ENCODE results near the gene PKNOX1. TPM values are rescaled to one million over a fixed set of nuclear protein-coding genes. Genes with fewer than 3 reads are reported as not detected.
"Not testable (repeated sequence)": the region's sequence is repeated elsewhere in the genome, so short reads cannot be mapped to it uniquely, and the experiment has no call there.

PKNOX1 gene
- total and polyA plus RNA-seq, 4 experiments from 2014 or later = 17.8 to 25.0 (median 23.1) TPM

GRCh38 chr21:42939582-42940413 lies 34.6 kb upstream of the PKNOX1 start:
- H3K27me3 ChIP-seq (ENCODE audit: insufficient read depth, low read length) = no peaks in the 10 kb centered on the region
- no peaks in the 10 kb centered on the region for H3K4me1 ChIP-seq (ENCODE audit: insufficient read depth, low read length)
- Mint-ChIP-seq H3K27me3 (no peaks in the 10 kb centered on the region), H3K36me3 (no peaks in the 10 kb centered on the region), H3K27ac (peak overlapping the region in 1 of 7 donors; percentile 6), H3K4me1 (no peaks in the 10 kb centered on the region), H3K4me3 (no peak overlapping the region), H3K9me3 (no peaks in the 10 kb centered on the region)
- no peak for DNase-seq
- intact Hi-C loops (cut with micrococcal nuclease) = no loop called here
- H3K9me3 ChIP-seq (ENCODE audit: control insufficient read depth in 1 of 2, low read length in 2 of 2) = no peaks in the 10 kb centered on the region
- H3K4me3 ChIP-seq (ENCODE audit: low read length in 2 of 2) = no peak overlapping the region
- POLR2A ChIA-PET (ENCODE audit: partially characterized antibody) = no interaction called here
- H3K27ac ChIP-seq (ENCODE audit: low read depth, low read length) = no peak overlapping the region
- no peaks in the 10 kb centered on the region for H3K36me3 ChIP-seq (ENCODE audit: insufficient read depth, low read length)
- CTCF ChIA-PET (ENCODE audit: partially characterized antibody) = interaction anchor here (1.2 kb wide), 1 partner anchor 16 kb away, joined by 3 read pairs; no protein-coding TSS in a partner anchor

DNA sequence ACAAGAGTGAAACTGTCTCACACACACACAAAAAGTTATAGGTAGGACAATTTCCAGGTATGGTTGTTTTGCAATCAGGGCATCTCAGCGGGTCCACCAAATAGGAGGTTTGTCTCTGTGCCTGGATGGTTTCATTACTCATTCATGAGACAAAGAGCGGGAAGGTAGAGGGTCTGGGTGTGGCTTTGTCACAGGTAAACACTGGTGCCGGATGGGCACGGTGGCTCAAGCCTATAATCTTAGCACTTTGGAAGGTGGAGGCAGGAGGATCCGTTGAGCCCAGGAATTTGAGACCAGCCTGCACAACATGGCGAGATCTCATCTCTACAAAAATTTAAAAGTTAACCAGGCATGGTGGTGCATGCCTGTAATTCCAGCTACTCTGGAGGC lies 32.7 kb upstream of the PKNOX1 start:
- no peaks in the 10 kb centered on the region for H3K36me3 Mint-ChIP-seq
- H3K9me3 ChIP-seq (ENCODE audit: control insufficient read depth in 1 of 2, low read length in 2 of 2) = no peaks in the 10 kb centered on the region
- H3K27ac Mint-ChIP-seq = peak overlapping the region in 1 of 7 donors; percentile 50
- H3K27ac ChIP-seq (ENCODE audit: low read depth, low read length) = no peak overlapping the region
- no peaks in the 10 kb centered on the region for H3K9me3 Mint-ChIP-seq
- CTCF ChIA-PET (ENCODE audit: partially characterized antibody) = no interaction called here
- intact Hi-C loops (cut with micrococcal nuclease) = no loop called here
- H3K36me3 ChIP-seq (ENCODE audit: insufficient read depth, low read length) = no peaks in the 10 kb centered on the region
- no peaks in the 10 kb centered on the region for H3K4me1 ChIP-seq (ENCODE audit: insufficient read depth, low read length)
- DNase-seq = no peak
- no peaks in the 10 kb centered on the region for H3K4me1 Mint-ChIP-seq
- no peaks in the 10 kb centered on the region for H3K27me3 ChIP-seq (ENCODE audit: insufficient read depth, low read length)
- H3K27me3 Mint-ChIP-seq = no peaks in the 10 kb centered on the region
- no peak overlapping the region for H3K4me3 Mint-ChIP-seq
- POLR2A ChIA-PET (ENCODE audit: partially characterized antibody) = no interaction called here
- H3K4me3 ChIP-seq (ENCODE audit: low read length in 2 of 2) = no peak overlapping the region

GRCh38 chr21:42942244-42942643 lies 32.1 kb upstream of the PKNOX1 start:
- Mint-ChIP-seq H3K4me3 (no peak overlapping the region), H3K36me3 (no peaks in the 10 kb centered on the region), H3K4me1 (no peaks in the 10 kb centered on the region), H3K9me3 (no peaks in the 10 kb centered on the region), H3K27ac (no peak overlapping the region), H3K27me3 (no peaks in the 10 kb centered on the region)
- no peak for DNase-seq
- no peaks in the 10 kb centered on the region for H3K36me3 ChIP-seq (ENCODE audit: insufficient read depth, low read length)
- ChIA-PET CTCF (ENCODE audit: partially characterized antibody) (no interaction called here), POLR2A (ENCODE audit: partially characterized antibody) (no interaction called here)
- H3K4me1 ChIP-seq (ENCODE audit: insufficient read depth, low read length) = no peaks in the 10 kb centered on the region
- no peak overlapping the region for H3K4me3 ChIP-seq (ENCODE audit: low read length in 2 of 2)
- H3K27me3 ChIP-seq (ENCODE audit: insufficient read depth, low read length) = no peaks in the 10 kb centered on the region
- intact Hi-C loops (cut with micrococcal nuclease) = no loop called here
- no peak overlapping the region for H3K27ac ChIP-seq (ENCODE audit: low read depth, low read length)
- no peaks in the 10 kb centered on the region for H3K9me3 ChIP-seq (ENCODE audit: control insufficient read depth in 1 of 2, low read length in 2 of 2)

- H3K9me3 ChIP-seq (ENCODE audit: control insufficient read depth in 1 of 2, low read length in 2 of 2); H3K4me3 ChIP-seq (ENCODE audit: low read length in 2 of 2); H3K4me1 Mint-ChIP-seq; CTCF ChIA-PET (ENCODE audit: partially characterized antibody); POLR2A ChIA-PET (ENCODE audit: partially characterized antibody); H3K27ac ChIP-seq (ENCODE audit: low read depth, low read length); H3K36me3 Mint-ChIP-seq; H3K9me3 Mint-ChIP-seq; H3K27me3 ChIP-seq (ENCODE audit: insufficient read depth, low read length); H3K4me1 ChIP-seq (ENCODE audit: insufficient read depth, low read length); DNase-seq; intact Hi-C loops (cut with micrococcal nuclease); H3K27me3 Mint-ChIP-seq; H3K36me3 ChIP-seq (ENCODE audit: insufficient read depth, low read length): not testable (repeated sequence)
- H3K4me3 Mint-ChIP-seq = peak overlapping the region in 2 of 8 donors; percentile 71 to 75
- peak overlapping the region in 2 of 7 donors; percentile 84 to 85 for H3K27ac Mint-ChIP-seq
These were observed 25.1 kb upstream of the PKNOX1 start for GRCh38 chr21:42949094-42949755.

DNA sequence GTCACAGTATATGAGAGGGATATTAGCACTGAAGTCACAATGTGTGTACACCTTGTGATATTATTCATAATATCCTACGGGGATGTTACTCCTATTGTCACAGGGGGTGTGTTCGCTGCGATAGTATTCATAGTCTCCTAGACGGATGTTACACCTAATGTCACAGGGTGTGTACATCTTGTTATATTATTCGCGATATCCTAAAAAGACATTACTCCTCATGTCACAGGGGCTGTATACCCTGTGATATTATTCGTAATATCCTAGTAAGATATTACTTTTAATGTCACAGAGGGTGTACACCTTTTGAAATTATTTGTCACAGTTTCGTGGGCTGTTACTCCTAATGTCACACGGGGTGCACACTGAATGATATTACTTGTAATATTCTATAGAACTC lies 23.2 kb upstream of the PKNOX1 start:
- H3K27ac Mint-ChIP-seq; H3K4me1 Mint-ChIP-seq; POLR2A ChIA-PET (ENCODE audit: partially characterized antibody); DNase-seq; H3K27me3 Mint-ChIP-seq; H3K27ac ChIP-seq (ENCODE audit: low read depth, low read length); H3K36me3 Mint-ChIP-seq; CTCF ChIA-PET (ENCODE audit: partially characterized antibody); intact Hi-C loops (cut with micrococcal nuclease); H3K9me3 ChIP-seq (ENCODE audit: control insufficient read depth in 1 of 2, low read length in 2 of 2); H3K4me3 Mint-ChIP-seq; H3K27me3 ChIP-seq (ENCODE audit: insufficient read depth, low read length); H3K4me1 ChIP-seq (ENCODE audit: insufficient read depth, low read length); H3K4me3 ChIP-seq (ENCODE audit: low read length in 2 of 2); H3K36me3 ChIP-seq (ENCODE audit: insufficient read depth, low read length); H3K9me3 Mint-ChIP-seq: not testable (repeated sequence)

GRCh38 chr21:42956824-42957630 lies 17.3 kb upstream of the PKNOX1 start:
- Mint-ChIP-seq H3K9me3 (peaks cover 0 to 2% (median 0%) of the 10 kb centered on the region in 8 donors), H3K4me1 (peaks cover 0 to 4% (median 0%) of the 10 kb centered on the region in 4 donors), H3K27ac (no peak overlapping the region), H3K4me3 (no peak overlapping the region), H3K27me3 (peaks cover 0 to 5% of the 10 kb centered on the region in 2 donors), H3K36me3 (no peaks in the 10 kb centered on the region)
- H3K36me3 ChIP-seq (ENCODE audit: insufficient read depth, low read length) = no peaks in the 10 kb centered on the region
- no peaks in the 10 kb centered on the region for H3K4me1 ChIP-seq (ENCODE audit: insufficient read depth, low read length)
- no peaks in the 10 kb centered on the region for H3K27me3 ChIP-seq (ENCODE audit: insufficient read depth, low read length)
- no peak overlapping the region for H3K4me3 ChIP-seq (ENCODE audit: low read length in 2 of 2)
- ChIA-PET CTCF (ENCODE audit: partially characterized antibody) (no interaction called here), POLR2A (ENCODE audit: partially characterized antibody) (no interaction called here)
- intact Hi-C loops (cut with micrococcal nuclease) = no loop called here
- H3K27ac ChIP-seq (ENCODE audit: low read depth, low read length) = no peak overlapping the region
- no peak for DNase-seq
- H3K9me3 ChIP-seq (ENCODE audit: control insufficient read depth in 1 of 2, low read length in 2 of 2) = no peaks in the 10 kb centered on the region

GRCh38 chr21:42958122-42958521 lies 16.2 kb upstream of the PKNOX1 start:
- intact Hi-C loops (cut with micrococcal nuclease); H3K4me3 ChIP-seq (ENCODE audit: low read length in 2 of 2); CTCF ChIA-PET (ENCODE audit: partially characterized antibody); H3K27me3 Mint-ChIP-seq; H3K27ac ChIP-seq (ENCODE audit: low read depth, low read length); H3K4me3 Mint-ChIP-seq; H3K4me1 Mint-ChIP-seq; DNase-seq; H3K9me3 Mint-ChIP-seq; H3K4me1 ChIP-seq (ENCODE audit: insufficient read depth, low read length); H3K27ac Mint-ChIP-seq; H3K9me3 ChIP-seq (ENCODE audit: control insufficient read depth in 1 of 2, low read length in 2 of 2); H3K36me3 Mint-ChIP-seq; H3K27me3 ChIP-seq (ENCODE audit: insufficient read depth, low read length); H3K36me3 ChIP-seq (ENCODE audit: insufficient read depth, low read length): not testable (repeated sequence)
- POLR2A ChIA-PET (ENCODE audit: partially characterized antibody) = interaction anchor here (0.7 kb wide), 1 partner anchor 450 kb away, joined by 3 read pairs; no protein-coding TSS in a partner anchor

Data from CD4-positive, alpha-beta memory T cell (primary cell).